Astrocyte of the hippocampus (primary cell): Measurements from ENCODE around the gene PRAC1.

Experiments
- DNase-seq: peaks from one replicate; pipeline ENCODE4 v3.0.0; 2011; ENCODE audit warnings: low read depth, low spot score

PRAC1 gene

DNA sequence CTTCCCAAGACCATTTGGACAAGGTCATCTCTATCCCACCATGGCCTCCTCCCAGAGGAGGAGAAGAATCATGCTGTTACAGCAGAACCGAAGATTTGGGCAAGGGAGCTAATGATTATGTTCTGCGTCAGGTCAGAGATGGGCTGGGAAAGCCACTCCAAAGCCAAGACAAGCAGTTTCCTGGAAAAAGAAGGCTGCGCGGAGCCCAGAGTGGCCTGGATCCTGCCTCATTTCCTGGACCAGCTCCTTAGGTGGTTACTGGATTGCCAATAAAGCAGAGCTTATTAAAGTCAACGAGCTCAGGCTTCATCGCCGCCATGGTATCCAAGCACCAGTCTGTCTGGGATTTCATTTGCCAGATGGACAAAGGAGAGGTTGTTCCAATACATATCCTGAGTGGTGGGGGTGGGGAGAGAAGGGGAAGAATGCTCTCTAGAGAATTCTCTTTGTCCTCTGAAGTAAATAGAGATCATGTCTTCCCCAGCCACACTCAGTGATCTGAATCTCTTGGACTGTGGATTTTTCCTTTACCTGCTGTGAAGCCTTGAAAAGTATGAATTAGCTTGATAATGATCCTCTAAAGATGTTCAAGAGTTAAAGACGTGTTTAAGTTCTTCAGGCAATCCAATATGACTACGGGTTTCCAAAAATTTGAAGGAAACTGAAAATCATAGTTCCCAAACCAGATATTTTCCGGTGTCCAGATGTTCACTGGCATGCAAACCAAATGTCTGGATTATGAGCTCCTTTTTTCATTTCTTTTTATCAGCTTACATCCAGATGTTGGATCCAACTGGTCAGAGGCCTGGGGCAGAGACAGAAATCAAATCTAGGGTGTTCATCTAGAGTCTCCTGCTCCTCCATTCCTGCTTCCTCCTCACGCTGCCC lies 17.7 kb downstream of the PRAC1 start:
- no peak for DNase-seq

DNA sequence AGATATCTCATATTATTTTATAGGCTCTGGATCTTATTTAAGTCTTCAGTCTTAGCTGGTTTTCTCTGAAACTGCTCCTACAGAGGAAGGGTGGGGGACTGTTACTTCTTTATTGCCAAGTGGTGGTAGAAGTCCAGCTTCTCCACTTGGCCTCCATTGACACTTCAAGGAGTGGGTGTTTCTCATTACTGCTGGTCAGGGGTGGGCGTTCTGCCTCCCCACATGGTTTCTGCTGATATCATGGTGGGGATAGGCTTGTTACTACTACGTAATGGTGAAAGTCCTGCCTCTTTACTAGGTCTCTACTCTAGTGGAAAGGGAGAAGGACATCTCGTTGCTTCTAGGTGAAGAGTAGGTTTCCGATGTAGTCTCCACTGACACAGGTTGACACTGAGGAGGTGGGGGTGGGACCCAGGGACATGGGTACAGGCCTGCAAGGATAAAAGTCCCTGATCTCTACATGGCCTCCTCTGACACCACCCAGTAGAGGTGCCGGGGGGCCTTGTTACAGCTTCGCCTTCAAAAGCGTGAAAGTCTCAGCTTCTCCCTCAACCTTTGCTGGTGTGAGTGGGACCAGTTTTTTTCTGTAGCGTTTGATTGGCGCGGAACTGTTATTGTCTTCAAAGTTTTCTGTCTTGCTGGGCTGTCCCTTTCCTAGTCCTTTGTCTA lies 20.3 kb downstream of the PRAC1 start:
- no peak for DNase-seq

DNA sequence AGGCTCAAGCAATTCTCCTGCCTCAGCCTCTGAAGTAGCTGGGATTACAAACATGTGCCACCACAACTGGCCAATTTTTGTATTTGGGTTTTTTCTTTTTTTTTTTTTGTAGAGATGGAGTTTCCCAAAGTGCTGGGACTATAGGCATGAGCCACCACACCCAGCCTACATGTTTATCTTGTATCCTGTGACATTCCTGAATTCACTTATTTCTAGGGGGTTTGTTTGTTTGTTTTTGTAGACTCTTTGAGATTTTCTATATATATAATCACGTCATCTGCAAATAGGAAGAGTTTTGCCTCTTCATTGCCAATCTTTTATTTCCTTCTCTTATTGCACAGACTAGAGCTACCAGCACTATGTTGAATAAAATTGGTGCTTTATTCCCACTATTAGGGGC lies 29.1 kb downstream of the PRAC1 start:
- DNase-seq = no peak

DNA sequence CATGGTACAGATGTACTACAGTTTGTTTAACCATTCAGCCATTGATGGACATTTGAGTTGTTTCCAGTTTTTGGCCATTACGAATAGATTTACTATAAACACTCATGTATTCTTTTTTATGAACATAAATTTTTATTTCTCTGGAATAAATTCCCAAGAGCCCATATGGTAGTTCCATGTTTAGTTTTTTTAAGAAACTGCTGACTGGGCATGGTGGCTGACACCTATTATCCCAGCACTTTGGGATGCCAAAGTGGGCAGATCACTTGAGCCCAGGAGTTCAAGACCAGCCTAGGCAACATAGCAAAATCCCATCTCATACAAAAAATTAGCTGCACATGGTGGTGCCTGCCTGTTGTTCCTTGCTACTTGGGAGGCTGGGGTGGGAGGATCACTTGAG lies 30.3 kb downstream of the PRAC1 start:
- no peak for DNase-seq

DNA sequence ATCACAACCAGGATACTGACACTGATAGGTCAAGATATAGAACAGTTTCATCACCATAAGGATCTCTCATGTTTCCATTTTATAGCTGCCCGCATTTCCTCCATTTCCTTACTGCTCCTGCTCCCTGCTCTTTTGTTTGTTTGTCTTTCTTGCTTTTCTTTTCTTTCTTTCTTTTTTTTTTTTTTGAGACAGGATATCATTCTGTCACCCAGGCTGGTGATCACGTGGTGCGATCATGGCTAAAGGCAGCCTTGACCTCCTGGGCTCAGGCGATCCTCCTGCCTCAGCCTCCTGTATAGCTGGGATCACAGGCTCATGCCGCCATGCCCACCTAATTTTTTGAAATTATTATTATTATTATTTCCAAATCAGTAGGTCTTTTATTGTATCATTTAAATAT lies 31.7 kb downstream of the PRAC1 start:
- DNase-seq = no peak

DNA sequence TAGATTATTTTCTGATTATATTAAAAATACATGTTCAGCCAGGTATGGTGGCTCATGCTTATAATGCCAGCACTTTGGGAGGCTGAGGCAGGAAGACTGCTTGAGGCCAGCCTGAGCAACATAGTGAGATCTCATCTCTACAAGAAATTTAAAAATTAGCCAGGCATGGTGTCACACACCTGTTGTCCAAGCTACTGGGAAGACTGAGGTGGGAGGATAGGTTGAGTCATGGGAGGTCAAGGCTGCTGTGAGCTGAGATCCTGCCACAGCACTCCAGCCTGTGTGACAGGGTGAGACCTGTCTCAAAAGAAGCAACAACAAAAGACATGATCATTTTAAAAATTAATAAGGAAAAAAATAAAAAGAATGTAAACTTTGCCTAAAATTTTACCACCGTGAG lies 40.7 kb downstream of the PRAC1 start:
- no peak for DNase-seq

DNA sequence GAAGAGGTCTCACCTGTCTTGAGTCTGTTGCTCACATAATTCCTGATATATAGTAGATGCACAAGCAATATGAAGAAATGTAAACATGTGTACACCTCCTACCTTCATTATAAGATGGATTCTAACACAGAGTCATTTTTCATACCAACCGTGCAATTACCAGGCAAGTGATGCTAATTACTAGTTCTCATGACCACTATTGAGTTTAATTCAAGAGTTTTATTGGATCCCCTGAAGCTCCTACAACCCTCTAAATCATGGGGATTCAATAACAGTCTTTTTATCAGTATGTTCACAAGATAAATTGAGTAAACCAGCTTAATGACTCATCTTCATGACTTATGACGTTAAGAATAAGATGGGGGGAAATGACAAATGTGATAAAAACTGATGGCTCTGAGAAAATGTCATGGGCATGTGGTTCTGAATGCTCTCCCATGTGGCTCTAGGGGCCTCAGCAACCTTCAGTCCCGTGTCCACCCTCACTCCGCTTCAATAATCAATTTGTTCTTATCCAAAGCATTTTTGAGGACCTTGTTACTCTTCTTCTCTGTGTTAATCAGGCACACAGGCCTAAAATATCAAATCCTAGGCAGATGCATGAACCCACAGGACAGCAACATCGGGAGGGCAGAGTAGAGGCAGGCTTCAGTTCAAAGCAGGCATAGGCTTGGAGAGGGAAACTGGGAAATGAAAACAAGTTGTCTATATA lies 42.8 kb downstream of the PRAC1 start:
- DNase-seq = no peak

DNA sequence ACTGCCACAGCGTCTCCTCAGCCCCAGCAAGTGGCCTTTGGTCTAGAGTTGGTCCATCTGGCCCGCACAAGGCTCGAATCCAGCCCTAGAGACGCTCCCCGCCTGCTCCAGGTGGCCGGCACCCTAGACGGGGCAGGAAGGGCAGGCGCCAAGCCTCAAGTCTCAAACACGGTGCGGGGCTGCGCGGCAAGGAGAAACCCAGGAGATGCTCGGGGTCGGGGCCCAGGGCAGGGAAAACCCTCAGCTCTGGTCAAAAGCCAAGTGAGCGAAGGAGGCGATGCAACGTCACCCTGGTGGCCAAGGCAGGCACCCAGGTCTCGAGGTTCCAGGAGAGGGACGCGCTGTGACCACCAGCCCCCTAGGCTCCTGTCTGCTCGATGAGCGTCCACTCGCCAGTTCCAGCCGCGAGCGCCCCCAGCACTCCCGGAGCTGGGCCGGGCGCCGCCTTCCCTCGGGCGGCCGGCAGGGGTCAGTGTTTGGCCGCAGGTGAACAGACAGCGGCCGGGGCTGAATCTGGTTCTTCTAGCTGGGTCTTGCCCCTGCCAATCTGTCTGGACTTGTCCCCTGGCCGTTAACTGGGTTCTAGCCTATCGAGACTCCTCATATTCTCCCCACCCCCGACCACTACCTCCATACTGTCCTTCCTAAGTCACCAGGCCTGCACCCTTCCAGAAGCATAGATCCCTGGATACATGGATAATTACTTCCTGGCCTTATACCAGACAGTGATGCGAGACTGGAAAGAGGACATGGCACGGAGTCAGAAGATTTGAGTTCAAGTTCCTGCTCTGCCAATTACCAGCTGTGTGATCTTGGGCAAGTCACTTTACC lies 44.0 kb downstream of the PRAC1 start:
- DNase-seq = peak; percentile 75

DNA sequence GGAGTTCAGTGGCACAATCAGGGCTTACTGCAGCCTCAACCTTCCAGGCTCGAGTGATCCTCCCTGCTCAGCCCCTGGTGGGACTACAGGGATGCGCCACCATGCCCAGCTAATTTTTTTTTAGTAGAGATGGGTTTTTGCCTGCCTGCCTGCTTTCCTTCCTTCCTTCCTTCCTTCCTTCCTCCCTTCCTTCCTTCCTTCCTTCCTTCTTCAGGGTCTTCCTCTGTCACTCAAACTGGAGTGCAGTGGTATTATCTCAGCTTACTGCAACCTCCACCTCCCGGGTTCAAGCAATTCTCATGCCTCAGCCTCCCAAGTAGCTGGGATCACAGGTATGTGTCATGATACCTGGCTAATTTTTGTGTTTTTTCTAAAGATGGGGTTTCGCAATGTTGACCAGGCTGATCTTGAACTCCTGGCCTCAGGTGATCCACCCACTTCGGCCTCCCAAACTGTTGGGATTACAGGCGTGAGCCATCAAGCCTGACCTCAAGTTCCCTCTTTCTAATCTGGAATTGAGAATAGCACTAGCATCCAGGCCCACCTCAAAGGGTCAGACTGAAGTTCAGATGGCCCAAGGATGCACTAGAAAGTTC lies 45.3 kb downstream of the PRAC1 start:
- DNase-seq = no peak

DNA sequence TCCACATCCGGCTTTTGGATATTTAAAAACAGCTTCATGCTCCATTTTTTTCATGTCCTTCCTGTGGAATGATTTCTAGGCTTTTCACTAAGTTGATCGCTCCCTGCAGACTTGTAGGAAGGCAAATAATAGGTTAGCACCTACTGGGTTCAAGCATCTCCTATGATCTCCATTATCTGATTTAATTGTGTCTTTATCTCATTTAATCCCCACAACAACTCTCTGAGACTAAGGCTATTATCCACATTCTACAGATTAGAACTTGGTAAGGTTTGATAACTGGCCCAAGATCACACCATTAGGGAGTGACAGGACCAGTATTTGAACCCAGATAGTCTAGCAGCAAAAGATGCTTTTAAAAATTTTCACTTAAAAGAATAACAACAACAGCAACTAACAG lies 50.0 kb downstream of the PRAC1 start:
- no peak for DNase-seq
